ENCODE data around the gene VIPR1.

DNA sequence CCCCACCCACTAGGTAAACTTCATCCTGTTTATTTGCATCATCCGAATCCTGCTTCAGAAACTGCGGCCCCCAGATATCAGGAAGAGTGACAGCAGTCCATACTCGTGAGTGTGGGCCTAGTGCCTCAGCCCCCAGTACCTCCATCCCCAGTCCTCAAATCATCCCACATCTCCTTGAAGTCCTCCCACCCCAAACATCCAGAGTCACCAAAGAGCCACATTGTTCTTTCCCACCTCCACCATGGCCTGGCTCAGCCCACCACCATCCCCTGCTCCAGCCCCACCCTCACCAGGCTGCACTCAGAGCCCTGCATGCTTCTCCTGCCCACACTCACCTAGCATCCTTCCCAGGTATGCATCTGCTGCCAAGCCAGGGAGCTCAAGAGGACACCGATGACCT lies 29.8 kb downstream of the VIPR1 start:
- no peak for TF ChIP-seq SP2 (tag by site-specific recombination; IDR thresholded peaks at IDR 0.05)
- TF ChIP-seq, protein P1, sequence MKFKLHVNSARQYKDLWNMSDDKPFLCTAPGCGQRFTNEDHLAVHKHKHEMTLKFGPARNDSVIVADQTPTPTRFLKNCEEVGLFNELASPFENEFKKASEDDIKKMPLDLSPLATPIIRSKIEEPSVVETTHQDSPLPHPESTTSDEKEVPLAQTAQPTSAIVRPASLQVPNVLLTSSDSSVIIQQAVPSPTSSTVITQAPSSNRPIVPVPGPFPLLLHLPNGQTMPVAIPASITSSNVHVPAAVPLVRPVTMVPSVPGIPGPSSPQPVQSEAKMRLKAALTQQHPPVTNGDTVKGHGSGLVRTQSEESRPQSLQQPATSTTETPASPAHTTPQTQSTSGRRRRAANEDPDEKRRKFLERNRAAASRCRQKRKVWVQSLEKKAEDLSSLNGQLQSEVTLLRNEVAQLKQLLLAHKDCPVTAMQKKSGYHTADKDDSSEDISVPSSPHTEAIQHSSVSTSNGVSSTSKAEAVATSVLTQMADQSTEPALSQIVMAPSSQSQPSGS (tag by site-specific recombination; IDR thresholded peaks at IDR 0.05; ENCODE audit: low read depth), result no peak
- TF ChIP-seq AEBP2 (tag by site-specific recombination; IDR thresholded peaks at IDR 0.05; ENCODE audit: borderline replicate concordance), result no peak
- TF ChIP-seq, protein P2, sequence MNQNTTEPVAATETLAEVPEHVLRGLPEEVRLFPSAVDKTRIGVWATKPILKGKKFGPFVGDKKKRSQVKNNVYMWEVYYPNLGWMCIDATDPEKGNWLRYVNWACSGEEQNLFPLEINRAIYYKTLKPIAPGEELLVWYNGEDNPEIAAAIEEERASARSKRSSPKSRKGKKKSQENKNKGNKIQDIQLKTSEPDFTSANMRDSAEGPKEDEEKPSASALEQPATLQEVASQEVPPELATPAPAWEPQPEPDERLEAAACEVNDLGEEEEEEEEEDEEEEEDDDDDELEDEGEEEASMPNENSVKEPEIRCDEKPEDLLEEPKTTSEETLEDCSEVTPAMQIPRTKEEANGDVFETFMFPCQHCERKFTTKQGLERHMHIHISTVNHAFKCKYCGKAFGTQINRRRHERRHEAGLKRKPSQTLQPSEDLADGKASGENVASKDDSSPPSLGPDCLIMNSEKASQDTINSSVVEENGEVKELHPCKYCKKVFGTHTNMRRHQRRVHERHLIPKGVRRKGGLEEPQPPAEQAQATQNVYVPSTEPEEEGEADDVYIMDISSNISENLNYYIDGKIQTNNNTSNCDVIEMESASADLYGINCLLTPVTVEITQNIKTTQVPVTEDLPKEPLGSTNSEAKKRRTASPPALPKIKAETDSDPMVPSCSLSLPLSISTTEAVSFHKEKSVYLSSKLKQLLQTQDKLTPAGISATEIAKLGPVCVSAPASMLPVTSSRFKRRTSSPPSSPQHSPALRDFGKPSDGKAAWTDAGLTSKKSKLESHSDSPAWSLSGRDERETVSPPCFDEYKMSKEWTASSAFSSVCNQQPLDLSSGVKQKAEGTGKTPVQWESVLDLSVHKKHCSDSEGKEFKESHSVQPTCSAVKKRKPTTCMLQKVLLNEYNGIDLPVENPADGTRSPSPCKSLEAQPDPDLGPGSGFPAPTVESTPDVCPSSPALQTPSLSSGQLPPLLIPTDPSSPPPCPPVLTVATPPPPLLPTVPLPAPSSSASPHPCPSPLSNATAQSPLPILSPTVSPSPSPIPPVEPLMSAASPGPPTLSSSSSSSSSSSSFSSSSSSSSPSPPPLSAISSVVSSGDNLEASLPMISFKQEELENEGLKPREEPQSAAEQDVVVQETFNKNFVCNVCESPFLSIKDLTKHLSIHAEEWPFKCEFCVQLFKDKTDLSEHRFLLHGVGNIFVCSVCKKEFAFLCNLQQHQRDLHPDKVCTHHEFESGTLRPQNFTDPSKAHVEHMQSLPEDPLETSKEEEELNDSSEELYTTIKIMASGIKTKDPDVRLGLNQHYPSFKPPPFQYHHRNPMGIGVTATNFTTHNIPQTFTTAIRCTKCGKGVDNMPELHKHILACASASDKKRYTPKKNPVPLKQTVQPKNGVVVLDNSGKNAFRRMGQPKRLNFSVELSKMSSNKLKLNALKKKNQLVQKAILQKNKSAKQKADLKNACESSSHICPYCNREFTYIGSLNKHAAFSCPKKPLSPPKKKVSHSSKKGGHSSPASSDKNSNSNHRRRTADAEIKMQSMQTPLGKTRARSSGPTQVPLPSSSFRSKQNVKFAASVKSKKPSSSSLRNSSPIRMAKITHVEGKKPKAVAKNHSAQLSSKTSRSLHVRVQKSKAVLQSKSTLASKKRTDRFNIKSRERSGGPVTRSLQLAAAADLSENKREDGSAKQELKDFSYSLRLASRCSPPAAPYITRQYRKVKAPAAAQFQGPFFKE (tag by site-specific recombination; IDR thresholded peaks at IDR 0.05; ENCODE audit: borderline replicate concordance), result no peak
- no peak for TF ChIP-seq ELK4 (IDR thresholded peaks at IDR 0.05; ENCODE audit: borderline replicate concordance, low read depth, low read length)
- TF ChIP-seq CTCF (tag by site-specific recombination; IDR thresholded peaks at IDR 0.05), result no peak
- no peak for TF ChIP-seq BCL11B (tag by site-specific recombination; IDR thresholded peaks at IDR 0.05; ENCODE audit: low read depth)
- TF ChIP-seq ZNF664 (tag by site-specific recombination; IDR thresholded peaks at IDR 0.05), result no peak
- TF ChIP-seq EGR2 (tag by site-specific recombination; IDR thresholded peaks at IDR 0.05; ENCODE audit: low read depth), result peak; percentile 96
- TF ChIP-seq, protein P3, sequence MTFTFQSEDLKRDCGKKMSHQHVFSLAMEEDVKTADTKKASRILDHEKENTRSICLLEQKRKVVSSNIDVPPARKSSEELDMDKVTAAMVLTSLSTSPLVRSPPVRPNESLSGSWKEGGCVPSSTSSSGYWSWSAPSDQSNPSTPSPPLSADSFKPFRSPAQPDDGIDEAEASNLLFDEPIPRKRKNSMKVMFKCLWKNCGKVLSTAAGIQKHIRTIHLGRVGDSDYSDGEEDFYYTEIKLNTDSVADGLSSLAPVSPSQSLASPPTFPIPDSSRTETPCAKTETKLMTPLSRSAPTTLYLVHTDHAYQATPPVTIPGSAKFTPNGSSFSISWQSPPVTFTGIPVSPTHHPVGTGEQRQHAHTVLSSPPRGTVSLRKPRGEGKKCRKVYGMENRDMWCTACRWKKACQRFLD (tag by site-specific recombination; IDR thresholded peaks at IDR 0.05), result no peak
- no peak for TF ChIP-seq REST (tag by site-specific recombination; IDR thresholded peaks at IDR 0.05)
- TF ChIP-seq, protein P4, sequence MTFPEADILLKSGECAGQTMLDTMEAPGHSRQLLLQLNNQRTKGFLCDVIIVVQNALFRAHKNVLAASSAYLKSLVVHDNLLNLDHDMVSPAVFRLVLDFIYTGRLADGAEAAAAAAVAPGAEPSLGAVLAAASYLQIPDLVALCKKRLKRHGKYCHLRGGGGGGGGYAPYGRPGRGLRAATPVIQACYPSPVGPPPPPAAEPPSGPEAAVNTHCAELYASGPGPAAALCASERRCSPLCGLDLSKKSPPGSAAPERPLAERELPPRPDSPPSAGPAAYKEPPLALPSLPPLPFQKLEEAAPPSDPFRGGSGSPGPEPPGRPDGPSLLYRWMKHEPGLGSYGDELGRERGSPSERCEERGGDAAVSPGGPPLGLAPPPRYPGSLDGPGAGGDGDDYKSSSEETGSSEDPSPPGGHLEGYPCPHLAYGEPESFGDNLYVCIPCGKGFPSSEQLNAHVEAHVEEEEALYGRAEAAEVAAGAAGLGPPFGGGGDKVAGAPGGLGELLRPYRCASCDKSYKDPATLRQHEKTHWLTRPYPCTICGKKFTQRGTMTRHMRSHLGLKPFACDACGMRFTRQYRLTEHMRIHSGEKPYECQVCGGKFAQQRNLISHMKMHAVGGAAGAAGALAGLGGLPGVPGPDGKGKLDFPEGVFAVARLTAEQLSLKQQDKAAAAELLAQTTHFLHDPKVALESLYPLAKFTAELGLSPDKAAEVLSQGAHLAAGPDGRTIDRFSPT (tag by site-specific recombination; IDR thresholded peaks at IDR 0.05), result no peak
- TF ChIP-seq YY1 (tag by site-specific recombination; IDR thresholded peaks at IDR 0.05), result no peak
